Mucosa of descending colon (tissue), 3 donors: Measurements from ENCODE around the gene OMP. TPM values are rescaled to one million over a fixed set of nuclear protein-coding genes. Genes with fewer than 3 reads are reported as not detected.

Experiments
- ATAC-seq: fragments of 200-7000 bp; cut with Tn5 transposase; one replicate; pipeline ENCODE4 v1.9.1; 2020; ENCODE audit warnings: mild to moderate bottlenecking, moderate library complexity
- DNase-seq, 3 donors: peaks; one replicate each; pipeline ENCODE4 v3.0.0-alpha.2; 2020
- H3K36me3 ChIP-seq: fragments of 200-600 bp; one replicate; pipeline ENCODE4 v1.8.0; 2021; ENCODE audit warnings: low read depth, mild to moderate bottlenecking
- H3K4me1 ChIP-seq: fragments of 200-600 bp; one replicate; pipeline ENCODE4 v1.8.0; 2021; ENCODE audit warnings: low read depth, mild to moderate bottlenecking
- H3K4me3 ChIP-seq: fragments of 200-600 bp; one replicate; pipeline ENCODE4 v1.8.0; 2021; ENCODE audit warnings: mild to moderate bottlenecking
- H3K9me3 ChIP-seq: fragments of 200-600 bp; one replicate; pipeline ENCODE4 v1.8.0; 2021; ENCODE audit warnings: mild to moderate bottlenecking
- CTCF ChIP-seq: fragments of 200-600 bp; IDR thresholded peaks from one replicate; pipeline ENCODE4 v1.8.0; 2022; ENCODE audit warnings: antibody characterized with exemption, mild to moderate bottlenecking
- intact Hi-C, 2 donors: fragments of 100-400 bp; cut with DNase I in 1 of 2; cut with micrococcal nuclease in 1 of 2; formaldehyde crosslinking; loops; one replicate each; pipeline versions ENCODE4 v1.11.0 to v1.11.1; 2022; cut with DNase I, micrococcal nuclease
- total RNA-seq, 3 donors: library from RNA; stranded (reverse); fragmentation: NEBNext Ultra II Directional in 2 of 3; extraction: Animal tissue kit (Norgen Biotek cat#: 25700) in 2 of 3; gene quantifications; one replicate each; pipeline versions ENCODE4 v1.2.1 to v1.2.4, GENCODE V29; 2021 to 2023
- donor health status: DM: no; HTN: no; CAD: no; lungs with moderate emphysema.
- donor health status: DM: no; HTN: no; CAD: no.
- donor health status: DM: no; HTN: yes; CAD: no.

OMP gene
- total RNA-seq, 3 donors from 2014 or later, result 10.3 to 21.1 (median 11.3) TPM

- Histone ChIP-seq H3K4me1 (peaks cover 65% of the 10 kb centered on the region), H3K9me3 (no peaks in the 10 kb centered on the region), H3K4me3 (no peak overlapping the region), H3K36me3 (no peaks in the 10 kb centered on the region)
- no peak for TF ChIP-seq CTCF
- peak in 2 of 3 donors; percentile 50 to 54 for DNase-seq
- ATAC-seq, result peak; percentile 28
- intact Hi-C loops, result no loop called here
Observed at GRCh38 chr11:77081976-77082836, 20.4 kb upstream of the OMP start.

GRCh38 chr11:77082838-77083565 is 19.6 kb upstream of the OMP start:
- TF ChIP-seq CTCF, result no peak
- peak; percentile 53 for ATAC-seq
- H3K4me1 ChIP-seq, result peaks cover 73% of the 10 kb centered on the region

GRCh38 chr11:77083566-77084245 is 18.9 kb upstream of the OMP start:
- intact Hi-C loops, result no loop called here
- Histone ChIP-seq H3K4me3 (no peak overlapping the region), H3K4me1 (peaks cover 80% of the 10 kb centered on the region), H3K9me3 (no peaks in the 10 kb centered on the region), H3K36me3 (no peaks in the 10 kb centered on the region)
- DNase-seq (peak in 2 of 3 donors; percentile 31 to 32), ATAC-seq (no peak)
- no peak for TF ChIP-seq CTCF

More at GRCh38 chr11:77082838-77083565, 19.6 kb upstream of the OMP start:
- intact Hi-C loops, result no loop called here
- Histone ChIP-seq H3K36me3 (no peaks in the 10 kb centered on the region), H3K4me3 (no peak overlapping the region), H3K9me3 (no peaks in the 10 kb centered on the region)
- peak; percentile 68 to 79 (median 73) for DNase-seq

GRCh38 chr11:77084581-77085191 is 18.0 kb upstream of the OMP start:
- ATAC-seq (no peak), DNase-seq (peak in 2 of 3 donors; percentile 41 to 52)
- H3K36me3 ChIP-seq, result no peaks in the 10 kb centered on the region
- peaks cover 90% of the 10 kb centered on the region for H3K4me1 ChIP-seq
- intact Hi-C loops, result no loop called here
- H3K9me3 ChIP-seq, result no peaks in the 10 kb centered on the region
- no peak overlapping the region for H3K4me3 ChIP-seq
- TF ChIP-seq CTCF, result no peak

- H3K9me3 ChIP-seq, result no peaks in the 10 kb centered on the region
- peak in 2 of 3 donors; percentile 22 to 29 for DNase-seq
- H3K36me3 ChIP-seq, result no peaks in the 10 kb centered on the region
- no peak overlapping the region for H3K4me3 ChIP-seq
- ATAC-seq, result no peak
- H3K4me1 ChIP-seq, result peaks cover 93% of the 10 kb centered on the region
- TF ChIP-seq CTCF, result no peak
- intact Hi-C loops, result no loop called here
Observed at GRCh38 chr11:77085652-77086051, 17.0 kb upstream of the OMP start.
